Hepatocyte (in vitro differentiated cells): ENCODE data around the gene EML6. TPM values are rescaled to one million over a fixed set of nuclear protein-coding genes. Genes with fewer than 3 reads are reported as not detected.

ENCODE experiments used
- DNase-seq: peaks from one replicate; pipeline ENCODE4 v3.0.0-alpha.2; 2016; ENCODE audit warnings: low spot score
- H2AFZ ChIP-seq: fragments of 200-600 bp; sonication (generic); 2 replicates; pipeline ENCODE4 v1.6.0; 2016; ENCODE audit warnings: antibody characterized with exemption, mild to moderate bottlenecking
- H3K27ac ChIP-seq: fragments of 200-600 bp; sonication (generic); 2 replicates; pipeline ENCODE4 v1.5.1; 2016; ENCODE audit warnings: mild to moderate bottlenecking
- H3K27me3 ChIP-seq: fragments of 200-600 bp; sonication (generic); 2 replicates; pipeline ENCODE4 v1.6.1; 2016
- H3K36me3 ChIP-seq: fragments of 200-600 bp; sonication (generic); replicated peaks from 2 replicates; pipeline ENCODE4 v1.5.1; 2016; ENCODE audit warnings: low read depth; ENCODE audit not compliant: insufficient read depth
- H3K4me1 ChIP-seq: fragments of 200-600 bp; sonication (generic); 2 replicates; pipeline ENCODE4 v1.5.1; 2016; ENCODE audit warnings: mild to moderate bottlenecking, moderate library complexity; ENCODE audit not compliant: insufficient read depth
- H3K4me2 ChIP-seq: fragments of 200-600 bp; sonication (generic); 2 replicates; pipeline ENCODE4 v1.6.0; 2016
- H3K4me3 ChIP-seq: fragments of 200-600 bp; sonication (generic); 2 replicates; pipeline ENCODE4 v1.5.1; 2016; ENCODE audit warnings: mild to moderate bottlenecking
- H3K79me2 ChIP-seq: fragments of 200-600 bp; sonication (generic); 2 replicates; pipeline ENCODE4 v1.6.0; 2017; ENCODE audit warnings: mild to moderate bottlenecking
- H3K9me2 ChIP-seq: fragments of 200-600 bp; sonication (generic); replicated peaks from 2 replicates; pipeline ENCODE4 v1.6.0; 2017; ENCODE audit warnings: mild to moderate bottlenecking; ENCODE audit not compliant: insufficient read depth
- H3K9me3 ChIP-seq: fragments of 200-600 bp; sonication (generic); 2 replicates; pipeline ENCODE4 v1.5.1; 2016; ENCODE audit warnings: low read depth, mild to moderate bottlenecking
- H4K20me1 ChIP-seq: fragments of 200-600 bp; sonication (generic); 2 replicates; pipeline ENCODE4 v1.6.0; 2016; ENCODE audit warnings: mild to moderate bottlenecking; ENCODE audit not compliant: insufficient read depth, poor library complexity, severe bottlenecking
- EZH2 ChIP-seq: fragments of 200-600 bp; sonication (generic); IDR thresholded peaks from 2 replicates; pipeline ENCODE4 v1.6.1; 2016; ENCODE audit warnings: antibody characterized with exemption, mild to moderate bottlenecking, borderline replicate concordance
- EZH2phosphoT487 ChIP-seq: fragments of 200-600 bp; sonication (generic); IDR thresholded peaks from one replicate; pipeline ENCODE4 v1.6.1; 2018; ENCODE audit warnings: antibody characterized with exemption, mild to moderate bottlenecking, low read depth, moderate library complexity; ENCODE audit not compliant: unreplicated experiment, severe bottlenecking
- WGBS: methylation state at CpG from one replicate; pipeline ENCODE4 v1.1.6; 2016; ENCODE audit warnings: low lambda C conversion rate; ENCODE audit errors: missing lambda C conversion rate; 5-methylcytosine and 5-hydroxymethylcytosine counted together
- polyA plus RNA-seq: library from polyadenylated mRNA; unstranded; fragments of >200 nt; fragmentation: Nextera tagmentation; extraction: Ambion mirVana; gene quantifications from 2 replicates; pipeline ENCODE4 v1.2.1, GENCODE V29; 2016
- total RNA-seq: library from RNA; depleted of rRNA; stranded (reverse); fragments of >200 nt; gene quantifications from 2 replicates; pipeline ENCODE4 v1.2.3, GENCODE V29; 2014
- TF ChIP-seq, protein P1 (sequence below): fragments of 200-600 bp; sonication (generic); IDR thresholded peaks from 2 replicates; pipeline ENCODE4 v1.5.1; 2016; ENCODE audit warnings: antibody characterized with exemption, mild to moderate bottlenecking; ENCODE audit not compliant: poor library complexity

Gene EML6
- total and polyA plus RNA-seq, 2 experiments from 2014 or later, result 1.9 to 4.0 TPM

- Histone ChIP-seq H3K27me3 (no peaks in the 10 kb centered on the region), H3K9me2 (no peaks in the 10 kb centered on the region), H3K79me2 (no peaks in the 10 kb centered on the region), H3K4me2 (no peak overlapping the region), H2AFZ (no peak overlapping the region), H3K9me3 (no peaks in the 10 kb centered on the region), H4K20me1 (no peaks in the 10 kb centered on the region), H3K4me1 (peaks cover 6% of the 10 kb centered on the region), H3K36me3 (no peaks in the 10 kb centered on the region), H3K4me3 (no peak overlapping the region), H3K27ac (no peak overlapping the region)
- TF ChIP-seq, protein P1, sequence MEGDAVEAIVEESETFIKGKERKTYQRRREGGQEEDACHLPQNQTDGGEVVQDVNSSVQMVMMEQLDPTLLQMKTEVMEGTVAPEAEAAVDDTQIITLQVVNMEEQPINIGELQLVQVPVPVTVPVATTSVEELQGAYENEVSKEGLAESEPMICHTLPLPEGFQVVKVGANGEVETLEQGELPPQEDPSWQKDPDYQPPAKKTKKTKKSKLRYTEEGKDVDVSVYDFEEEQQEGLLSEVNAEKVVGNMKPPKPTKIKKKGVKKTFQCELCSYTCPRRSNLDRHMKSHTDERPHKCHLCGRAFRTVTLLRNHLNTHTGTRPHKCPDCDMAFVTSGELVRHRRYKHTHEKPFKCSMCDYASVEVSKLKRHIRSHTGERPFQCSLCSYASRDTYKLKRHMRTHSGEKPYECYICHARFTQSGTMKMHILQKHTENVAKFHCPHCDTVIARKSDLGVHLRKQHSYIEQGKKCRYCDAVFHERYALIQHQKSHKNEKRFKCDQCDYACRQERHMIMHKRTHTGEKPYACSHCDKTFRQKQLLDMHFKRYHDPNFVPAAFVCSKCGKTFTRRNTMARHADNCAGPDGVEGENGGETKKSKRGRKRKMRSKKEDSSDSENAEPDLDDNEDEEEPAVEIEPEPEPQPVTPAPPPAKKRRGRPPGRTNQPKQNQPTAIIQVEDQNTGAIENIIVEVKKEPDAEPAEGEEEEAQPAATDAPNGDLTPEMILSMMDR, result no peak
- TF ChIP-seq EZH2phosphoT487 (no peak), EZH2 (no peak)
- DNase-seq, result no peak
- 97% methylated on average over 3 of the region's 3 CpGs for WGBS
These were observed 162.4 kb downstream of the EML6 start for GRCh38 chr2:54885891-54886290.

DNA sequence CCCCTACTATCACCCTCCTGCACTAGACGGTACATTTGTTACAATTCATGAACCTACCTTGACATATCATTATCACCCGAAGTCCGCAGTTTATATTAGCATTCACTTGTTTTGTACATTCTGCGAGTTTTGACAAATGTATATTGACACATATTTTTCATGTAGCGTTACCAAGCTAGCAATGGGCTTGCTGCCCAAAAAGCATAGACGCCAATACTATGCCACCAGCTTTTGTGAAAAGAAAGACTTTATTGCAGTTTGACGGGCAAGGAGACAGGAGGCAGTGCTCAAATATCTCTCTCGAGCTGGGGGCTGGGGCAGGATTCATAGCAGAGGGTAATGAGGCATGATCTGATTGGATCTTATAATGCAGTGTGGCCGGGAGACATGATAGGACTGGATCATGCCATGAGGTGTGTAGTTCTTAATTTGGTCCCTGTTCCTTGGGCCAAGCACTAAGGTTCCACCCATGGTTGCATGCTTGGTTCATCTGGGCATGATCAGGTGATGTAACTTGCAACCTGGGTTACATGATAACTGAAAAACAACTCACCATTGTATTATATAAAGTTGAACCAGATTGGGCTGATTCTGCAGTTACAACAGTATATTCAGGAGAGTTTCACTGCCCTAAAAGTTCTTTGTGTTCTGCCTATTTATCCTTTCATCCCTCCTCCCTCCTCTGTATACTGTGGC is 164.5 kb downstream of the EML6 start:
- H2AFZ ChIP-seq, result no peak overlapping the region
- no peak overlapping the region for H3K4me2 ChIP-seq
- no peaks in the 10 kb centered on the region for H3K27me3 ChIP-seq
- H3K79me2 ChIP-seq, result no peaks in the 10 kb centered on the region
- H3K27ac ChIP-seq, result no peak overlapping the region
- no peaks in the 10 kb centered on the region for H3K36me3 ChIP-seq
- no peaks in the 10 kb centered on the region for H4K20me1 ChIP-seq
- peaks cover 6% of the 10 kb centered on the region for H3K4me1 ChIP-seq
- no peaks in the 10 kb centered on the region for H3K9me3 ChIP-seq
- no peak for DNase-seq
- H3K9me2 ChIP-seq, result no peaks in the 10 kb centered on the region
- 88% methylated on average over 9 of the region's 9 CpGs for whole genome bisulfite sequencing
- no peak overlapping the region for H3K4me3 ChIP-seq
- TF ChIP-seq EZH2 (no peak), EZH2phosphoT487 (no peak)
- TF ChIP-seq, protein P1, result no peak

DNA sequence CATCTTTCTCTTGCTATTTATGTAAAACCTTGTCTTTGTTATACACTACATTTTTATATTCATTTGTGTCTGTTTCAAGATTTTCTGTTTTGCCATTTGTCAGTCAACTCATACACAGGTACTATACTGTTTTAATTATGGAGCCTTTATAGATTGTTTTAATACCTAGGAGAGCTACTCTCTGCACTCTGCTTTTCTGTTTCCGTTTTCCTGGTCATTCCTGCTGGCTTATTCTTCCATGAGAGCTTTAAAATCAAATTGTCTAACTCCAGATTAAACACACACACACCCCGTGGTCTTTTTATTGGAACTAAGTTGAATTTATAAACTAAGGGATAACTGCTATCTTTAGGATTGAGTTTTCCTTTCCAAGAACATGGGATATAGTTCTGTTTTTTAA is 165.6 kb downstream of the EML6 start:
- 73% methylated on average over 2 of the region's 2 CpGs for WGBS
- Histone ChIP-seq H3K4me3 (no peak overlapping the region), H3K4me1 (no peaks in the 10 kb centered on the region), H4K20me1 (no peaks in the 10 kb centered on the region), H3K79me2 (no peaks in the 10 kb centered on the region), H3K27ac (no peak overlapping the region), H2AFZ (no peak overlapping the region), H3K9me3 (no peaks in the 10 kb centered on the region), H3K36me3 (no peaks in the 10 kb centered on the region), H3K4me2 (no peak overlapping the region), H3K9me2 (no peaks in the 10 kb centered on the region), H3K27me3 (no peaks in the 10 kb centered on the region)
- TF ChIP-seq EZH2 (no peak), EZH2phosphoT487 (no peak)
- TF ChIP-seq, protein P1, result no peak
- DNase-seq, result no peak
